Keratinocyte (primary cell): ENCODE results near the gene NBPF11. TPM values are rescaled to one million over a fixed set of nuclear protein-coding genes. Genes with fewer than 3 reads are reported as not detected.
A peak's percentile ranks its signal among the peaks of the same experiment; 100 is the strongest.

Experiments
- DNase-seq: peaks from one replicate; pipeline ENCODE4 v3.0.0-alpha.2; 2011; ENCODE audit warnings: low read depth, missing footprints, low spot score
- FAIRE-seq: peaks from 2 replicates; lab custom pipeline; 2011; peaks lifted over from hg19 to GRCh38; lab: Jason Lieb, UNC
- H2AFZ ChIP-seq: 2 replicates; pipeline ENCODE4 v1.6.0; 2012; ENCODE audit warnings: low read length, control low read depth, inconsistent platforms; ENCODE audit not compliant: control insufficient read depth
- H3K27ac ChIP-seq: 2 replicates; pipeline ENCODE4 v1.5.1; 2011; ENCODE audit warnings: low read length; ENCODE audit not compliant: control insufficient read depth, insufficient read depth
- H3K27me3 ChIP-seq: 3 replicates; pipeline ENCODE4 v1.6.0; 2011; ENCODE audit warnings: low read length; ENCODE audit not compliant: control insufficient read depth, insufficient read depth; ENCODE audit errors: extremely low read depth
- H3K36me3 ChIP-seq, 2 experiments: 2 replicates in 1 of 2; 3 replicates in 1 of 2; pipeline ENCODE4 v1.5.1; 2011; ENCODE audit warnings: low read length in 2 of 2, mild to moderate bottlenecking in 1 of 2; ENCODE audit not compliant: control insufficient read depth in 2 of 2, insufficient read depth in 2 of 2; ENCODE audit errors: extremely low read depth in 1 of 2
- H3K4me1 ChIP-seq: 3 replicates; pipeline ENCODE4 v1.5.1; 2011; ENCODE audit warnings: low read length; ENCODE audit not compliant: control insufficient read depth, insufficient read depth; ENCODE audit errors: extremely low read depth
- H3K4me2 ChIP-seq: 3 replicates; pipeline ENCODE4 v1.6.0; 2011; ENCODE audit warnings: low read depth, low read length; ENCODE audit not compliant: control insufficient read depth, insufficient read depth; ENCODE audit errors: extremely low read depth
- H3K4me3 ChIP-seq, 3 experiments: fragments of 200-600 bp in 1 of 3; sonication (generic) in 1 of 3; 2 replicates in 2 of 3; 3 replicates in 1 of 3; pipeline ENCODE4 v1.5.1; 2011 to 2016; ENCODE audit warnings: low read length in 3 of 3, mild to moderate bottlenecking in 3 of 3, control low read depth in 2 of 3, inconsistent platforms in 1 of 3, low read depth in 1 of 3, mixed read lengths in 1 of 3, mixed run types in 1 of 3, moderate library complexity in 1 of 3; ENCODE audit not compliant: control insufficient read depth in 2 of 3, insufficient read depth in 2 of 3; ENCODE audit errors: extremely low read depth in 1 of 3
- H3K79me2 ChIP-seq: 2 replicates; pipeline ENCODE4 v1.6.0; 2012; ENCODE audit warnings: low read length; ENCODE audit not compliant: control insufficient read depth, insufficient read depth
- H3K9ac ChIP-seq: 3 replicates; pipeline ENCODE4 v1.6.0; 2011; ENCODE audit warnings: low read length; ENCODE audit not compliant: control insufficient read depth, insufficient read depth; ENCODE audit errors: extremely low read depth
- H3K9me1 ChIP-seq: 3 replicates; pipeline ENCODE4 v1.6.0; 2011; ENCODE audit warnings: low read length; ENCODE audit not compliant: control insufficient read depth, insufficient read depth; ENCODE audit errors: extremely low read depth
- H3K9me3 ChIP-seq: 2 replicates; pipeline ENCODE4 v1.5.1; 2012; ENCODE audit warnings: low read depth, low read length; ENCODE audit not compliant: control insufficient read depth
- H4K20me1 ChIP-seq: 3 replicates; pipeline ENCODE4 v1.6.0; 2011; ENCODE audit warnings: low read length; ENCODE audit not compliant: control insufficient read depth, insufficient read depth; ENCODE audit errors: extremely low read depth
- EZH2 ChIP-seq: IDR thresholded peaks from one replicate; pipeline ENCODE4 v1.6.1; 2012; ENCODE audit warnings: inconsistent platforms, mild to moderate bottlenecking, low read length, moderate library complexity
- dilution Hi-C: fragments of 300-500 bp; cut with MboI; formaldehyde crosslinking; loops from one replicate; pipeline ENCODE4 v1.7.0; 2020; ENCODE audit warnings: low sequenced_read_pairs; ENCODE audit not compliant: extremely low pct_ligation_motif_present
- polyA plus RNA-seq, 5 experiments: library from polyadenylated mRNA; depleted of rRNA in 3 of 5; stranded (reverse) in 3 of 5; stranded (forward) in 1 of 5; unstranded in 1 of 5; fragments of >200 nt; gene quantifications; 1 replicate in 1 of 5; 2 replicates in 3 of 5; 3 replicates in 1 of 5; pipeline versions ENCODE4 v1.2.1 to v1.2.3, GENCODE V29; 2011 to 2012; ENCODE audit warnings: missing spikeins in 2 of 5, low read depth in 1 of 5, low replicate concordance in 1 of 5
- TF ChIP-seq, protein P1 (sequence below), 3 experiments: IDR thresholded peaks in 1 of 3; conservative IDR thresholded peaks in 1 of 3; optimal IDR thresholded peaks in 1 of 3; 2 replicates in 2 of 3; 3 replicates in 1 of 3; pipeline versions ENCODE3 to v1.5.1; 2011; ENCODE audit warnings: low read length in 3 of 3, mild to moderate bottlenecking in 3 of 3, moderate library complexity in 2 of 3, control low read depth in 1 of 3, inconsistent platforms in 1 of 3; ENCODE audit not compliant: insufficient read depth in 2 of 3; ENCODE audit errors: extremely low read depth in 1 of 3

Gene NBPF11
- polyA plus RNA-seq, 1 donor (not counting 4 experiments of a cell fraction or from before 2014, with no cell fraction given): 8.4 TPM

DNA sequence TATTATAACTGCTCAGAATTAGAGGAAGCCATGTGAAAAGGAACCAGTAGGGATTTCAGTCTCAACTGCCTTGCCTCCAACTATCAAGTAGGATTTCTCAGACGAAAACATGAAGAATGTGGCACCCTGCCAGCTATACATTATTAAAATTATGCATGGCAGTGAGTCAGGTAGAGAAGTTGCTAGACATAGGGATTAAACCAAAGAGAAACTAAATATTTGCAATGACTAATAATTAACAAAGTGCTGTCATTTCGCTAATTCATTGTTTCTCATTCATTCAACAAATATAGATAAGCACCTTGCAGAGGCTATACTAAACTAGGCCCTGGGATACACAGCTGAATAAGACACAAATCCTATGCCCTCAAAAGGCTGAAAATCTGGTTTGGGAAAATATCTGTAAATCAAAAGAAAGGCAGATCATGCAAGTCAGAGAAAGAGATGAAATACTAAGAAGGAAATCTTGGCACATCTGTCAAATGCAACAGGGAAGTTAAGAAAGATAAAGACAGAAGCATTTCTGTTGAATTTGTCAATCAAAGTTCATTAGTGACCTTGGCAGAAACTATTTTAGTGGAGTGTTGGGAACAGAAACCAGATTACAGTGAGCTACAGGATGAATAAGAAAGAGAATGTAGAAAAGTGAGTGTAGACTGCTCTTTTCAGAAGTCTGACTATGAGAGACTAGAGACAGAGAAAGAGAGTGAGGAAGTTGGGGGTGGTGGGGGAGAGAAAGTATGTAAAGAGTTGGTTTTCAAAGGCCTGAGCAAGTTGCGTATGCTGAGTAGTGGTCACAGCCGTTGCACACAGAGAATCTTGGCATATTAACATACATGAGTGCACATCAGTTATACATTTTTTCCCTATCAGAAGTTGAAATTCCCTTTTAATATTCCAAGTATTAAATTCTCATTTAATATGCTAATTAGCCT lies 14.7 kb upstream of the NBPF11 start:
- DNase-seq: peak; percentile 26
- Histone ChIP-seq H3K9ac (no peak overlapping the region), H2AFZ (no peak overlapping the region), H3K9me1 (no peaks in the 10 kb centered on the region), H4K20me1 (no peaks in the 10 kb centered on the region), H3K27me3 (no peaks in the 10 kb centered on the region), H3K27ac (no peak overlapping the region), H3K4me2 (no peak overlapping the region), H3K4me1 (peaks cover 4% of the 10 kb centered on the region), H3K4me3 (no peak overlapping the region), H3K79me2 (no peaks in the 10 kb centered on the region), H3K36me3 (no peaks in the 10 kb centered on the region), H3K9me3 (no peaks in the 10 kb centered on the region)
- dilution Hi-C loops: no loop called here
- no peak for TF ChIP-seq EZH2
- TF ChIP-seq, protein P1, sequence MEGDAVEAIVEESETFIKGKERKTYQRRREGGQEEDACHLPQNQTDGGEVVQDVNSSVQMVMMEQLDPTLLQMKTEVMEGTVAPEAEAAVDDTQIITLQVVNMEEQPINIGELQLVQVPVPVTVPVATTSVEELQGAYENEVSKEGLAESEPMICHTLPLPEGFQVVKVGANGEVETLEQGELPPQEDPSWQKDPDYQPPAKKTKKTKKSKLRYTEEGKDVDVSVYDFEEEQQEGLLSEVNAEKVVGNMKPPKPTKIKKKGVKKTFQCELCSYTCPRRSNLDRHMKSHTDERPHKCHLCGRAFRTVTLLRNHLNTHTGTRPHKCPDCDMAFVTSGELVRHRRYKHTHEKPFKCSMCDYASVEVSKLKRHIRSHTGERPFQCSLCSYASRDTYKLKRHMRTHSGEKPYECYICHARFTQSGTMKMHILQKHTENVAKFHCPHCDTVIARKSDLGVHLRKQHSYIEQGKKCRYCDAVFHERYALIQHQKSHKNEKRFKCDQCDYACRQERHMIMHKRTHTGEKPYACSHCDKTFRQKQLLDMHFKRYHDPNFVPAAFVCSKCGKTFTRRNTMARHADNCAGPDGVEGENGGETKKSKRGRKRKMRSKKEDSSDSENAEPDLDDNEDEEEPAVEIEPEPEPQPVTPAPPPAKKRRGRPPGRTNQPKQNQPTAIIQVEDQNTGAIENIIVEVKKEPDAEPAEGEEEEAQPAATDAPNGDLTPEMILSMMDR (optimal IDR thresholded peaks at IDR 0.05 in 1 of 3, IDR thresholded peaks at IDR 0.05 in 1 of 3, conservative IDR thresholded peaks at IDR 0.05 in 1 of 3; ENCODE audit: extremely low read depth in 1 of 3, insufficient read depth in 2 of 3, low read length in 3 of 3): no peak
- FAIRE-seq: no peak

DNA sequence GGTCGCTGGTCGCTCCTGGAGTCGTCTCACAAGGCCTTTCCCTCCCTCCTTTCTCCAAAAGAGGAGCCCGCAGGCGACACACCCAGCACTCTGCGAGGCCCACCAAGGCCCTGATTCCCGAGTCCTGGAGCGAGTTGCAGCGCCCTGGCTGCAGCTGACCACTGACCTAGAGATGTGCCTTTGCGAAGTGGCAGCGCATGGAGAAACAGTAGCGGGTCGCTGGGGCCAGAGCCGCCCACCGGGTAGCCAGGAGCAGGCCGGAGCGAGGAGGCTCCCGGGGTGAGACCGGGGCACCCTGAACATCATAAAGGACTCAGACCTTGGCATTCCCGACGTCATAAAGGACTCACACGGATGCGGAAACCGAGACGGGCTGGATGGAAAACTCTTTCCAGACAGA lies 10.3 kb upstream of the NBPF11 start:
- Histone ChIP-seq H3K36me3 (no peaks in the 10 kb centered on the region), H2AFZ (no peak overlapping the region), H3K9me3 (no peaks in the 10 kb centered on the region), H3K27ac (no peak overlapping the region), H3K9me1 (no peaks in the 10 kb centered on the region), H3K4me3 (no peak overlapping the region), H3K27me3 (peaks cover 15% of the 10 kb centered on the region), H4K20me1 (no peaks in the 10 kb centered on the region), H3K4me2 (no peak overlapping the region), H3K79me2 (no peaks in the 10 kb centered on the region), H3K4me1 (peaks cover 4% of the 10 kb centered on the region), H3K9ac (no peak overlapping the region)
- dilution Hi-C loops: no loop called here
- DNase-seq (no peak), FAIRE-seq (no peak)
- no peak for TF ChIP-seq EZH2
- TF ChIP-seq, protein P1 (optimal IDR thresholded peaks at IDR 0.05 in 1 of 3, IDR thresholded peaks at IDR 0.05 in 1 of 3, conservative IDR thresholded peaks at IDR 0.05 in 1 of 3; ENCODE audit: extremely low read depth in 1 of 3, insufficient read depth in 2 of 3, low read length in 3 of 3): no peak
